NT2/D1 (cell line): ENCODE data around the gene MADCAM1.

Experiments used
- DNase-seq: peaks from one replicate; pipeline ENCODE4 v3.0.0-alpha.2; 2011; ENCODE audit warnings: low read depth, low spot score
- H3K27me3 ChIP-seq: 2 replicates; pipeline ENCODE4 v1.6.0; 2011; ENCODE audit warnings: mild to moderate bottlenecking; ENCODE audit not compliant: insufficient read length, insufficient read depth
- H3K36me3 ChIP-seq: 2 replicates; pipeline ENCODE4 v1.6.1; 2011; ENCODE audit warnings: mild to moderate bottlenecking, low read length, mixed read lengths; ENCODE audit not compliant: insufficient read depth, insufficient read length
- H3K4me1 ChIP-seq: 2 replicates; pipeline ENCODE4 v1.5.1; 2011; ENCODE audit not compliant: insufficient read depth, insufficient read length
- H3K4me3 ChIP-seq: 2 replicates; pipeline ENCODE4 v1.5.1; 2011; ENCODE audit warnings: low read depth; ENCODE audit not compliant: insufficient read length
- H3K9ac ChIP-seq: 2 replicates; pipeline ENCODE4 v1.6.0; 2011; ENCODE audit warnings: low read depth; ENCODE audit not compliant: insufficient read length
- H3K9me3 ChIP-seq: 2 replicates; pipeline ENCODE4 v1.5.1; 2011; ENCODE audit warnings: mild to moderate bottlenecking, low read length; ENCODE audit not compliant: insufficient read depth
- SUZ12 ChIP-seq: IDR thresholded peaks from 2 replicates; pipeline ENCODE4 v1.6.1; 2011; ENCODE audit not compliant: insufficient read length, insufficient read depth; ENCODE audit errors: extremely low read depth
- YY1 ChIP-seq: IDR thresholded peaks from 2 replicates; pipeline ENCODE4 v1.6.1; 2011; ENCODE audit not compliant: insufficient read length, insufficient read depth
- ZNF274 ChIP-seq: IDR thresholded peaks from 2 replicates; pipeline ENCODE4 v1.6.1; 2011; ENCODE audit warnings: mild to moderate bottlenecking, low read depth, low read length

The MADCAM1 gene

GRCh38 chr19:470701-471100 is 25.6 kb upstream of the MADCAM1 start:
- peak overlapping the region; percentile 2 for H3K9ac ChIP-seq
- DNase-seq, result no peak
- H3K9me3 ChIP-seq, result no peaks in the 10 kb centered on the region
- H3K27me3 ChIP-seq, result no peaks in the 10 kb centered on the region
- TF ChIP-seq YY1 (no peak), SUZ12 (no peak), ZNF274 (no peak)
- H3K4me3 ChIP-seq, result no peak overlapping the region
- peaks cover 8% of the 10 kb centered on the region for H3K4me1 ChIP-seq
- no peaks in the 10 kb centered on the region for H3K36me3 ChIP-seq

DNA sequence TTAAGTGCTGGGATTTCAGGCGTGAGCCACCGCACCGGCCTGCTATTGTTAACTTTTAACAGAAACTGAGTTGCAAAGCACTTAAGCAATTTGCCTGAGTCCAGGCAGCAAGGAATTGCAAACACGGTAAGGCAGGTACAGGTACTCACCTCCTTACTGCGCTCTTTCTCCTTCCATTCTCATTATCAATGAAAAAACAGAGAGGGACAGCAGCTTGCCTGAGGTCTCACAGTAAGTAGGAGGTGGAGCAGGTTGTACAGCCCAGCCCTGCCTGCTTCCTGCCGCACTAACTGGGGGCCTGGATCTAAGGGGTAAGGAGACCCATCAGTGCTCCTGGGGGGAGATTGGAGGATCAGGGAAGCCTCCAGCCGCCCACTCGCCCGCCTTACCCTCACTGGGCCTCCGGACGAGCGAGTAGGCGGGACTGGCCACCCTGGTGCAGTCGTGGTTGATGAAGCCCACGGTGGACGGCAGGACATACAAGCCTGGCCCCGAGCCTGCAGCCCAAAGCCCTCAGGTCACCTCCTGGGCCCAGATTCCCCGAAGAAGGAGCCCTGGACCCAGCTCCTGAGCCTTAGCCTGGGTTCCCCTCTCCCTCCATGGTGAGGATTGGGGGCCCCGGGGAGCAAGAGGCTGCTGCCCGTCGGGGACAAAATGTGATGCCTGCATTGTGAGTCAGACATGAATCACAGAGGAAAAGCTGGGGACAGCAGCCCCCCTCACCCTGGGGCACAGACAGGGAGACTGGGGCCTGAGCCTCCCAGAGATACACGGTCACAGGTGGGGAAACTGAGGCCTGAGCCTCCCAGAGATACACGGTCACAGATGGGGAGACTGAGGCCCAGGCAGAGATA is 24.1 kb upstream of the MADCAM1 start:
- no peak for DNase-seq
- Histone ChIP-seq H3K27me3 (no peaks in the 10 kb centered on the region), H3K9me3 (no peaks in the 10 kb centered on the region), H3K36me3 (no peaks in the 10 kb centered on the region), H3K4me1 (peaks cover 8% of the 10 kb centered on the region), H3K9ac (peak overlapping the region; percentile 32), H3K4me3 (no peak overlapping the region)
- TF ChIP-seq ZNF274 (no peak), SUZ12 (no peak), YY1 (no peak)

DNA sequence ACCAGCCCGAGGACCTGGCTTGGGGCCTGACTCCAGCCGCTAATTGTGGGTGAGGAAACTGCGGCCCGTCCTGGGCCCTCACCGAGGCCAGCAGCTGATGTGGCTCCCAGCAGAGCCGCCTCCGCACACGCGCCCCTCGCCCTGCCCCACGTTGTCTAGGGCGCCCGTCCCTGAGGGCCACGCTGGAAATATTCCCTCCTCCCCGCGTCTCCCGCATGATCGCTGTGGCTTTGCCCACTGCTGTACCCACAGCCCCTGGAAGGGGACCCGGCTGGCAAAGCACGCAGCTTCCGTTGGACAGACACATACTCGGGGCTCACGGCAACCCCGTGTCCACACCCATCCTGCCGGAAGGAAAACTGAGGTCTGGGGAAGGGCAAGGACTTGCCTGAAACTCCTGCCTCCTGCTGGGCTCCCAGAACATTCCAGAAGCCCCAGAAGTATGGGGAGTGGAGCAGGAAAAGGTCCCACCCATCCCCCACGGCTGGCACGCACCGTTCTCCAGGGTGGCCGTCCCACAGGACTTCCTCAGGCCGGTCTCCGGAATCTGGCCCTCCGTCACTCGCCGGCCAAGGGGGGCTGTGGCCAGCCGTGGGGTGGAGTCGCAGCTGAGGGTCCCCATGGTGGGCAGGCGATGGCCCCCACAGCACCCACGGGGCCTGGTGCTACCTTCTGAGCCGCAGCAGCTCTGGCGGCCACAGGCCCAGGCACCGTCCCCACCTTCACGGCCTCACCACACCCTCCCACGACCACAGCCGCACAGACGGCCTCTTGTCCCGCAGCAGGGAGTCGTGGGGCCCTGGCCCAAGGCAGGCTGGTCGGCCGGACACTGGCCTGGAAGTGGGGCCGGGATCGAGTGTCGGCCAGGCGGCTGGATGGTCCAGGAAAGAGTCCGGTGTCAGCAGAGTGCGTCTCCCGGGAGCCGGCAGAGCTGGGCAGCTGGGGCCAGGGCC is 21.9 kb upstream of the MADCAM1 start:
- Histone ChIP-seq H3K27me3 (no peaks in the 10 kb centered on the region), H3K9me3 (no peaks in the 10 kb centered on the region), H3K4me1 (peaks cover 19% of the 10 kb centered on the region), H3K9ac (peak overlapping the region; percentile 53), H3K36me3 (no peaks in the 10 kb centered on the region), H3K4me3 (no peak overlapping the region)
- no peak for DNase-seq
- TF ChIP-seq SUZ12, result no peak
- no peak for TF ChIP-seq YY1
- TF ChIP-seq ZNF274, result no peak

DNA sequence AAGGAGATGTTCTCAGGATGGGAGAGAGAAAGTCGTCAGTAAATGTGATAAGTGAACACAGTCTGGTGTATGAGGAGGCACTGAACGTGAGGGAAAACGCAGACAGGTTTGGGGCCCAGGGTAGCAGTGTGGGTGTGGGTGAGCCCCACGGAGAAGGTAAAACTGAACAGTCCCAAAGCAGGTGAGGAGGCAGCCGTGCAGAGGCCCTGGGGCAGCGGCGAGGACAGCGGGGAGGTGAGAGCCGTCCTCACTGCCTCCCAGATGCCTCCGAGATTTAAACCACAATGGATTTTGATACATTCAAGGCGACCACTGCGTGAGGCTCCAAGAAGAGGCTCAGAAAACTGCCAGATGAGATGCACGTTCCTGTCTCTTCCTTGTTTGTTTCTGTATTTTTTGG is 20.9 kb upstream of the MADCAM1 start:
- H3K9me3 ChIP-seq, result no peaks in the 10 kb centered on the region

GRCh38 chr19:478236-478903 is 17.9 kb upstream of the MADCAM1 start:
- TF ChIP-seq YY1, result no peak
- no peak for TF ChIP-seq SUZ12
- TF ChIP-seq ZNF274, result no peak
- no peaks in the 10 kb centered on the region; the same call in 1 of the 2 replicates for H3K9me3 ChIP-seq
- no peaks in the 10 kb centered on the region for H3K36me3 ChIP-seq
- no peak overlapping the region for H3K4me3 ChIP-seq
- peaks cover 25% of the 10 kb centered on the region for H3K4me1 ChIP-seq
- DNase-seq, result no peak
- peak overlapping the region; percentile 52 for H3K9ac ChIP-seq
- H3K27me3 ChIP-seq, result no peaks in the 10 kb centered on the region

More for the DNA sequence above, 20.9 kb upstream of the MADCAM1 start:
- no peak overlapping the region for H3K9ac ChIP-seq
- H3K27me3 ChIP-seq, result no peaks in the 10 kb centered on the region
- no peak for DNase-seq
- peaks cover 22% of the 10 kb centered on the region for H3K4me1 ChIP-seq
- no peak for TF ChIP-seq YY1
- TF ChIP-seq ZNF274, result no peak
- no peak for TF ChIP-seq SUZ12
- H3K4me3 ChIP-seq, result no peak overlapping the region
- no peaks in the 10 kb centered on the region for H3K36me3 ChIP-seq

DNA sequence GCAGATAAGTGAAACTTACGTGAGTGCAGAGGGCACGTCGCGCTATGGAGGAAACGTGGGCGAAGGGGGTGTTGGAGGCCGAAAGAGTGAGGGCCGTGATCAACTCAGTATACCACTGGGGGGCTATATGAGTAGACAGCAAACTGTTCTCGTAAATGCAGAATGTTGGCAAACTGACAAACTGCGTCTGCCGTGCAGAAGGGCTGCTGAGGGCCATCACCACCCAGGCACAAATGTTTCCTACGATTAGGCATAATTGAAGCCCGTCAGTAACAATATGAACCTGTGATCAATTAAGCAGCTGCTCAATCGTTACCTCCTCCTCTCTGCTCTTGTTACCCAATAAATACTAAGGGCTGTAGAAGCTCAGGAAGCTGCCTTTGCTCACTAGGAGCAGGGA is 17.3 kb upstream of the MADCAM1 start:
- H3K27me3 ChIP-seq, result no peaks in the 10 kb centered on the region
- TF ChIP-seq ZNF274 (no peak), SUZ12 (no peak), YY1 (no peak)
- no peak for DNase-seq
- H3K9ac ChIP-seq, result no peak overlapping the region
- no peak overlapping the region for H3K4me3 ChIP-seq
- H3K36me3 ChIP-seq, result no peaks in the 10 kb centered on the region
- peaks cover 25% of the 10 kb centered on the region for H3K4me1 ChIP-seq
- no peaks in the 10 kb centered on the region; the same call in 1 of the 2 replicates for H3K9me3 ChIP-seq
